HepG2 (cell line): ENCODE measurements around the gene ANKZF1. TPM values are rescaled to one million over a fixed set of nuclear protein-coding genes. Genes with fewer than 3 reads are reported as not detected.

ENCODE experiments used
- ATAC-seq: fragments of 200-7000 bp; cut with Tn5 transposase; 3 replicates; pipeline ENCODE4 v1.9.1; 2020; ENCODE audit warnings: mild to moderate bottlenecking, moderate library complexity
- BruUV-seq: library from RNA; stranded (reverse); fragments of 400-500 nt; replicated peaks from 2 replicates; lab custom pipeline; 2021; lab: Mats Ljungman, UMichigan
- CTCF ChIA-PET: fragments of 300-600 bp; formaldehyde crosslinking; extraction: SDS; loops from one replicate; lab custom pipeline; 2021; ENCODE audit warnings: low total read pairs, inconsistent platforms, low intra/inter-chr PET ratio; lab: Yijun Ruan, JAX
- POLR2A ChIA-PET: fragments of 350-600 bp; sonication (Branson Sonifier 250); formaldehyde crosslinking; loops from one replicate; lab custom pipeline; 2020; ENCODE audit warnings: antibody characterized with exemption, inconsistent platforms; lab: Yijun Ruan, JAX
- DNase-seq: peaks from one replicate; pipeline ENCODE4 v3.0.0-alpha.2; 2015; ENCODE audit warnings: low spot score
- FAIRE-seq: peaks from 3 replicates; lab custom pipeline; 2011; peaks lifted over from hg19 to GRCh38; lab: Jason Lieb, UNC
- H2AFZ ChIP-seq: one replicate; pipeline ENCODE4 v1.6.1; 2011; ENCODE audit warnings: low read length, inconsistent platforms
- H3K27ac ChIP-seq: fragments of 300-600 bp; 3 replicates; pipeline ENCODE4 v1.8.0; 2011; ENCODE audit warnings: mixed run types, mild to moderate bottlenecking, mixed read lengths, low read length, inconsistent platforms; ENCODE audit not compliant: insufficient read depth; ENCODE audit errors: extremely low read length
- H3K27me3 ChIP-seq, 2 experiments: fragments of 200-600 bp in 1 of 2; 2 replicates in 1 of 2; 3 replicates in 1 of 2; pipeline versions ENCODE4 v1.6.0 to v1.8.0; 2011; ENCODE audit warnings: low read length in 2 of 2, mild to moderate bottlenecking in 2 of 2, moderate library complexity in 2 of 2, inconsistent platforms in 1 of 2; ENCODE audit not compliant: insufficient read depth in 2 of 2, control insufficient read depth in 1 of 2
- H3K36me3 ChIP-seq, 2 experiments: fragments of 200-600 bp in 1 of 2; replicated peaks in 1 of 2; 2 replicates in 1 of 2; 3 replicates in 1 of 2; pipeline versions ENCODE4 v1.5.1 to v1.8.0; 2011; ENCODE audit warnings: low read length in 2 of 2, inconsistent platforms in 1 of 2; ENCODE audit not compliant: insufficient read depth in 2 of 2, control insufficient read depth in 1 of 2
- H3K4me1 ChIP-seq: 2 replicates; pipeline ENCODE4 v1.5.1; 2012; ENCODE audit warnings: low read length, inconsistent platforms; ENCODE audit not compliant: insufficient read depth
- H3K4me2 ChIP-seq: 2 replicates; pipeline ENCODE4 v1.6.0; 2011; ENCODE audit warnings: low read depth, low read length, inconsistent platforms
- H3K4me3 ChIP-seq, 3 experiments: fragments of 200-600 bp in 1 of 3; sonication (generic), shearing (Covaris generic) in 1 of 3; replicated peaks in 1 of 3; 2 replicates each; pipeline ENCODE4 v1.5.1; 2011 to 2016; ENCODE audit warnings: low read length in 3 of 3, inconsistent platforms in 2 of 3, low read depth in 2 of 3, mild to moderate bottlenecking in 2 of 3, control low read depth in 1 of 3, mixed read lengths in 1 of 3; ENCODE audit not compliant: insufficient read depth in 1 of 3
- H3K79me2 ChIP-seq: one replicate; pipeline ENCODE4 v1.6.1; 2011; ENCODE audit warnings: low read length, inconsistent platforms; ENCODE audit not compliant: insufficient read depth
- H3K9ac ChIP-seq: 2 replicates; pipeline ENCODE4 v1.6.0; 2011; ENCODE audit warnings: mild to moderate bottlenecking, low read depth, low read length, inconsistent platforms; ENCODE audit not compliant: insufficient read depth
- H3K9me3 ChIP-seq: 2 replicates; pipeline ENCODE4 v1.5.1; 2012; ENCODE audit warnings: mild to moderate bottlenecking, low read length
- H4K20me1 ChIP-seq: 2 replicates; pipeline ENCODE4 v1.6.0; 2011; ENCODE audit warnings: inconsistent platforms, mild to moderate bottlenecking, low read length, moderate library complexity; ENCODE audit not compliant: insufficient read depth
- CCAR2 ChIP-seq: fragments of 200-400 bp; formaldehyde crosslinking; optimal IDR thresholded peaks from 2 replicates; pipeline ENCODE3; 2018; ENCODE audit warnings: low read depth, mild to moderate bottlenecking, low read length, moderate library complexity
- HNRNPLL ChIP-seq: fragments of 200-400 bp; formaldehyde crosslinking; IDR thresholded peaks from 2 replicates; pipeline ENCODE4 v1.6.1; 2017; ENCODE audit warnings: mild to moderate bottlenecking, low read depth, low read length; ENCODE audit not compliant: poor library complexity, severe bottlenecking
- KDM1A ChIP-seq: IDR thresholded peaks from 2 replicates; pipeline ENCODE4 v1.6.1; 2016; ENCODE audit warnings: missing compliant biosample characterization
- SIX4 ChIP-seq: sonication (generic); formaldehyde crosslinking; IDR thresholded peaks from 2 replicates; pipeline ENCODE4 v1.4.0; 2020; ENCODE audit warnings: missing genetic modification reagents
- SRF ChIP-seq: IDR thresholded peaks from 2 replicates; pipeline ENCODE4 v1.6.1; 2011; ENCODE audit warnings: mild to moderate bottlenecking, low read depth, low read length, moderate library complexity
- ZFY ChIP-seq: sonication (generic); formaldehyde crosslinking; IDR thresholded peaks from 2 replicates; pipeline ENCODE4 v1.4.0; 2020; ENCODE audit warnings: missing genetic modification reagents
- ZNF660 ChIP-seq: sonication (generic); formaldehyde crosslinking; IDR thresholded peaks from 2 replicates; pipeline ENCODE4 v1.5.1; 2020; ENCODE audit warnings: mild to moderate bottlenecking, low read depth, missing genetic modification reagents, borderline replicate concordance
- ZNF670 ChIP-seq: sonication (generic); formaldehyde crosslinking; IDR thresholded peaks from 2 replicates; pipeline ENCODE4 v1.8.0; 2022; ENCODE audit warnings: mild to moderate bottlenecking, missing genetic modification reagents, borderline replicate concordance
- ZNF7 ChIP-seq: IDR thresholded peaks from 2 replicates; pipeline ENCODE4 v1.6.1; 2016; ENCODE audit warnings: missing biosample characterization, missing genetic modification reagents
- ZNF713 ChIP-seq: sonication (generic); formaldehyde crosslinking; IDR thresholded peaks from 2 replicates; pipeline ENCODE4 v1.4.0; 2020; ENCODE audit warnings: mild to moderate bottlenecking, missing genetic modification reagents
- ZNF83 ChIP-seq: sonication (generic); formaldehyde crosslinking; IDR thresholded peaks from 2 replicates; pipeline ENCODE4 v1.4.0; 2020; ENCODE audit warnings: missing genetic modification reagents, mild to moderate bottlenecking, borderline replicate concordance
- WGBS: methylation state at CpG from one replicate; pipeline ENCODE4 v1.1.6; 2017; ENCODE audit warnings: low lambda C conversion rate; 5-methylcytosine and 5-hydroxymethylcytosine counted together
- in situ Hi-C: cut with HindIII; loops from 2 replicates; pipeline ENCODE4 v1.10.0; 2017; ENCODE audit warnings: low pct_unique_long_range_greater_than_20kb; ENCODE audit not compliant: extremely low pct_ligation_motif_present
- intact Hi-C: fragments of 100-400 bp; cut with micrococcal nuclease; formaldehyde crosslinking; loops from one replicate; pipeline ENCODE4 v1.10.0; 2022; ENCODE audit not compliant: unreplicated experiment
- polyA plus RNA-seq, 8 experiments: library from polyadenylated mRNA; depleted of rRNA in 3 of 8; stranded (reverse) in 7 of 8; unstranded in 1 of 8; fragments of >200 nt; fragmentation: Illumina TruSeq in 4 of 8; extraction: Trizol in 4 of 8; gene quantifications; 2 replicates each; pipeline versions ENCODE4 v1.2.1 to v1.2.3, GENCODE V29; 2011 to 2016; ENCODE audit warnings: low read depth in 4 of 8, missing spikeins in 1 of 8, mixed read lengths in 1 of 8; ENCODE audit not compliant: insufficient read depth in 1 of 8
- total RNA-seq, 5 experiments: library from RNA; depleted of rRNA; stranded (reverse); fragments of >200 nt; fragmentation: Illumina TruSeq; extraction: Trizol; gene quantifications; 2 replicates each; pipeline ENCODE4 v1.2.3, GENCODE V29; 2016; ENCODE audit warnings: low read depth in 1 of 5
- TF ChIP-seq, protein P1 (sequence below): sonication (generic); formaldehyde crosslinking; IDR thresholded peaks from 2 replicates; pipeline ENCODE4 v1.8.1; 2023; ENCODE audit warnings: mild to moderate bottlenecking, moderate library complexity, missing genetic modification reagents
- TF ChIP-seq, protein P2 (sequence below): sonication (generic); formaldehyde crosslinking; IDR thresholded peaks from 2 replicates; pipeline ENCODE4 v1.8.0; 2022; ENCODE audit warnings: missing genetic modification reagents, mild to moderate bottlenecking, inconsistent platforms, borderline replicate concordance
- TF ChIP-seq, protein P3 (sequence below): sonication (generic); formaldehyde crosslinking; IDR thresholded peaks from 2 replicates; pipeline ENCODE4 v1.5.0; 2020; ENCODE audit warnings: mild to moderate bottlenecking, missing genetic modification reagents, borderline replicate concordance

The ANKZF1 gene
- total and polyA plus RNA-seq, 2 of the 13 experiments (the other 11 are each of a cell fraction or from before 2014, with no cell fraction given), result 25.3 to 128 TPM

DNA sequence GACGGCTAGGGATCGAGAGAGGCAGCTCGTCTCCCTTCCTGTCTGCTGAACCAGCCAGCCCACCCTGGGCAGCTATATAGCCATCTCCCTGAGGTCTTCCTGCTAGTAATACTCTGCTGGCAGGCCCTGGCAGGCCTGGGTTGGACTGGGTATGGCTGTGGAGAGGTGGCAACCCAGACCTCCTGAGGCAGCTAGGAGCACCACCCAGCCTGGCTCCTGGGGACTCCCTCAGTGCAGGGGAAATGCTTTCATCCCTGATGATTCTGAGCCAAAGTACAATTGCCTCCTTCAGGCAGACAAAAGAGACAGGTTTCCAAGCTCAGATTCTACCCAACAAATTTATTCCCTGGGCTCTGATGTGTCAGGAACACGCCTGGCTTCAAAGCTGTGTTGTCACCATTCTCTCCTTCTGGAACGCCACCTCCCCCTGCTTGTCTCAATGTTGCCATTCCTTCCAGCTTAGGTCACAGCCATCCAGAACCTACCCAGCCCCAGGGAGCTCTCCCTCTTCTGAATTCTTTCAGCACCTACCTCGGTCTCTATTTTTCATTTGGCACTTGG, 44.8 kb downstream of the ANKZF1 start:
- peaks cover 51% of the 10 kb centered on the region for H3K4me1 ChIP-seq
- intact Hi-C loops, result loop anchor here (1.0 kb wide), 1 partner anchor 45 kb away; the partner anchor contains the start of genes ANKZF1 and ATG9A
- no peak for ATAC-seq
- TF ChIP-seq ZNF670 (no peak), SRF (no peak), KDM1A (CRISPR knock-in tag) (no peak), ZNF660 (no peak), ZFY (CRISPR knock-in tag) (no peak), CCAR2 (no peak), SIX4 (CRISPR knock-in tag) (no peak), ZNF83 (no peak), ZNF7 (no peak), ZNF713 (CRISPR knock-in tag) (no peak), HNRNPLL (no peak)
- TF ChIP-seq, protein P1, sequence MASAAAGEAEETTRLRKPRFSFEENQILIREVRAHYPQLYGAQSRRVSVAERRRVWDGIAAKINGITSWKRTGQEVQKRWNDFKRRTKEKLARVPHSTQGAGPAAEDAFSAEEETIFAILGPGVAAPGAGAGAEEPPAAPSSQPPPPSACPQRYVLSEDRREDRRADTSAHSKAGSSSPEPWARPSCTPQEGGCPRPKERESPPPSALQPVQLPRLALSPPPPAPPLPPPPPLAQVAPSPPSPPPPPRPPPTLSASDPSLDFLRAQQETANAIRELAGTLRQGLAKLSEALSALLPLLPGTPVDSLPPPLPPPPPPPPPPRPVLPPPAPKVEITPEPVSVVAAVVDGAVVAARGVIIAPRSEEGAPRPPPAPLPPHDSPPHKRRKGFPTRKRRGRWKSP, result no peak
- TF ChIP-seq, protein P2, sequence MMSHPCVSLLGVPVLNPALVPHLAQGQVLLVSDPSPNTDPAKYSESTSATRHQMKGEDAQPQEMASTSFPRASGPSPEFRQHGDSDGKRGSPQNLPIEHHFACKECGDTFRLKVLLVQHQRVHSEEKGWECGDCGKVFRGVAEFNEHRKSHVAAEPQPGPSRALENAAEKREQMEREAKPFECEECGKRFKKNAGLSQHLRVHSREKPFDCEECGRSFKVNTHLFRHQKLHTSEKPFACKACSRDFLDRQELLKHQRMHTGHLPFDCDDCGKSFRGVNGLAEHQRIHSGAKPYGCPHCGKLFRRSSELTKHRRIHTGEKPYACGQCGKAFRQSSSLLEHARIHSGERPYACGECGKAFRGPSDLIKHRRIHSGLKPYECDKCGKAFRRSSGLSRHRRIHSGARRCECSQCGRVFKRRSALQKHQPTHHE (CRISPR knock-in tag), result no peak
- TF ChIP-seq, protein P3, sequence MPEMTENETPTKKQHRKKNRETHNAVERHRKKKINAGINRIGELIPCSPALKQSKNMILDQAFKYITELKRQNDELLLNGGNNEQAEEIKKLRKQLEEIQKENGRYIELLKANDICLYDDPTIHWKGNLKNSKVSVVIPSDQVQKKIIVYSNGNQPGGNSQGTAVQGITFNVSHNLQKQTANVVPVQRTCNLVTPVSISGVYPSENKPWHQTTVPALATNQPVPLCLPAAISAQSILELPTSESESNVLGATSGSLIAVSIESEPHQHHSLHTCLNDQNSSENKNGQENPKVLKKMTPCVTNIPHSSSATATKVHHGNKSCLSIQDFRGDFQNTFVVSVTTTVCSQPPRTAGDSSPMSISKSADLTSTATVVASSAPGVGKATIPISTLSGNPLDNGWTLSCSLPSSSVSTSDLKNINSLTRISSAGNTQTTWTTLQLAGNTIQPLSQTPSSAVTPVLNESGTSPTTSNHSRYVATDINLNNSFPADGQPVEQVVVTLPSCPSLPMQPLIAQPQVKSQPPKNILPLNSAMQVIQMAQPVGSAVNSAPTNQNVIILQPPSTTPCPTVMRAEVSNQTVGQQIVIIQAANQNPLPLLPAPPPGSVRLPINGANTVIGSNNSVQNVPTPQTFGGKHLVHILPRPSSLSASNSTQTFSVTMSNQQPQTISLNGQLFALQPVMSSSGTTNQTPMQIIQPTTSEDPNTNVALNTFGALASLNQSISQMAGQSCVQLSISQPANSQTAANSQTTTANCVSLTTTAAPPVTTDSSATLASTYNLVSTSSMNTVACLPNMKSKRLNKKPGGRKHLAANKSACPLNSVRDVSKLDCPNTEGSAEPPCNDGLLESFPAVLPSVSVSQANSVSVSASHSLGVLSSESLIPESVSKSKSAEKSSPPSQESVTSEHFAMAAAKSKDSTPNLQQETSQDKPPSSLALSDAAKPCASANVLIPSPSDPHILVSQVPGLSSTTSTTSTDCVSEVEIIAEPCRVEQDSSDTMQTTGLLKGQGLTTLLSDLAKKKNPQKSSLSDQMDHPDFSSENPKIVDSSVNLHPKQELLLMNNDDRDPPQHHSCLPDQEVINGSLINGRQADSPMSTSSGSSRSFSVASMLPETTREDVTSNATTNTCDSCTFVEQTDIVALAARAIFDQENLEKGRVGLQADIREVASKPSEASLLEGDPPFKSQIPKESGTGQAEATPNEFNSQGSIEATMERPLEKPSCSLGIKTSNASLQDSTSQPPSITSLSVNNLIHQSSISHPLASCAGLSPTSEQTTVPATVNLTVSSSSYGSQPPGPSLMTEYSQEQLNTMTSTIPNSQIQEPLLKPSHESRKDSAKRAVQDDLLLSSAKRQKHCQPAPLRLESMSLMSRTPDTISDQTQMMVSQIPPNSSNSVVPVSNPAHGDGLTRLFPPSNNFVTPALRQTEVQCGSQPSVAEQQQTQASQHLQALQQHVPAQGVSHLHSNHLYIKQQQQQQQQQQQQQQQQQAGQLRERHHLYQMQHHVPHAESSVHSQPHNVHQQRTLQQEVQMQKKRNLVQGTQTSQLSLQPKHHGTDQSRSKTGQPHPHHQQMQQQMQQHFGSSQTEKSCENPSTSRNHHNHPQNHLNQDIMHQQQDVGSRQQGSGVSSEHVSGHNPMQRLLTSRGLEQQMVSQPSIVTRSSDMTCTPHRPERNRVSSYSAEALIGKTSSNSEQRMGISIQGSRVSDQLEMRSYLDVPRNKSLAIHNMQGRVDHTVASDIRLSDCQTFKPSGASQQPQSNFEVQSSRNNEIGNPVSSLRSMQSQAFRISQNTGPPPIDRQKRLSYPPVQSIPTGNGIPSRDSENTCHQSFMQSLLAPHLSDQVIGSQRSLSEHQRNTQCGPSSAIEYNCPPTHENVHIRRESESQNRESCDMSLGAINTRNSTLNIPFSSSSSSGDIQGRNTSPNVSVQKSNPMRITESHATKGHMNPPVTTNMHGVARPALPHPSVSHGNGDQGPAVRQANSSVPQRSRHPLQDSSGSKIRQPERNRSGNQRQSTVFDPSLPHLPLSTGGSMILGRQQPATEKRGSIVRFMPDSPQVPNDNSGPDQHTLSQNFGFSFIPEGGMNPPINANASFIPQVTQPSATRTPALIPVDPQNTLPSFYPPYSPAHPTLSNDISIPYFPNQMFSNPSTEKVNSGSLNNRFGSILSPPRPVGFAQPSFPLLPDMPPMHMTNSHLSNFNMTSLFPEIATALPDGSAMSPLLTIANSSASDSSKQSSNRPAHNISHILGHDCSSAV (CRISPR knock-in tag), result no peak

More for the DNA sequence above, 44.8 kb downstream of the ANKZF1 start:
- Histone ChIP-seq H2AFZ (no peak overlapping the region), H3K36me3 (no peaks in the 10 kb centered on the region), H3K27ac (no peak overlapping the region), H3K27me3 (peaks cover 0 to 9% of the 10 kb centered on the region in 2 experiments; a peak in 1 of 5 replicates), H3K9me3 (no peaks in the 10 kb centered on the region), H4K20me1 (no peaks in the 10 kb centered on the region), H3K4me3 (peak overlapping the region in 1 of 3 experiments; percentile 18; a peak in 1 of 6 replicates), H3K9ac (peak overlapping the region; percentile 16; the same call in 1 of the 2 replicates), H3K79me2 (no peaks in the 10 kb centered on the region), H3K4me2 (peak overlapping the region; percentile 40)
- peak; percentile 32 for FAIRE-seq
- ChIA-PET CTCF (interaction anchor here (5.4 kb wide), 1 partner anchor 20 kb away, joined by 88 read pairs; no protein-coding TSS in a partner anchor), POLR2A (interaction anchor here (0.6 to 1.8 kb wide), 12 partner anchors 12 to 273 kb away, joined by 3 to 16 read pairs (median 4); partner anchors contain the start of genes CNPPD1, GLB1L, STK16 and TUBA4A)
- DNase-seq, result peak; percentile 74
- BruUV-seq, result no TSS peak
- in situ Hi-C loops, result no loop called here
- WGBS, result 0% methylated on average over 3 of the region's 6 CpGs
